Uterus (tissue), 4 donors: ENCODE measurements around the gene SRGN. TPM values are rescaled to one million over a fixed set of nuclear protein-coding genes. Genes with fewer than 3 reads are reported as not detected.

Source experiments
- DNase-seq, 2 donors: peaks; one replicate each; pipeline ENCODE4 v3.0.0-alpha.2; 2019 to 2020
- H3K27ac ChIP-seq, 2 donors: fragments of 200-600 bp; sonication (generic); 1 replicate in 1 of 2; 2 replicates in 1 of 2; pipeline ENCODE4 v1.5.1; 2016 to 2018
- H3K27me3 ChIP-seq, 2 donors: fragments of 200-600 bp; sonication (generic); one replicate each; pipeline ENCODE4 v1.5.1; 2018 to 2019; ENCODE audit warnings: control low read depth in 1 of 2
- H3K36me3 ChIP-seq, 2 donors: fragments of 200-600 bp; sonication (generic); one replicate each; pipeline ENCODE4 v1.5.1; 2019; ENCODE audit warnings: control low read depth in 1 of 2
- H3K4me1 ChIP-seq, 2 donors: fragments of 200-600 bp; sonication (generic); one replicate each; pipeline ENCODE4 v1.5.1; 2018 to 2019; ENCODE audit warnings: control low read depth in 1 of 2
- H3K4me3 ChIP-seq, 2 donors: fragments of 200-600 bp; sonication (generic); 1 replicate in 1 of 2; 2 replicates in 1 of 2; pipeline ENCODE4 v1.5.1; 2018 to 2019; ENCODE audit warnings: mild to moderate bottlenecking in 1 of 2
- H3K9me3 ChIP-seq, 2 donors: fragments of 200-600 bp; sonication (generic); one replicate each; pipeline ENCODE4 v1.5.1; 2019; ENCODE audit warnings: control low read depth in 1 of 2
- CTCF ChIP-seq, 4 experiments: fragments of 200-600 bp in 2 of 4; fragments of 450-650 bp in 2 of 4; sonication (generic) in 2 of 4; IDR thresholded peaks; one replicate each; pipeline ENCODE4 v1.5.1; 2016 to 2019; ENCODE audit warnings: antibody characterized with exemption in 4 of 4, mild to moderate bottlenecking in 2 of 4, moderate library complexity in 1 of 4
- POLR2A ChIP-seq, 2 donors: fragments of 450-650 bp; IDR thresholded peaks; one replicate each; pipeline ENCODE4 v1.6.1; 2016; ENCODE audit warnings: antibody characterized with exemption in 2 of 2, mild to moderate bottlenecking in 1 of 2, moderate library complexity in 1 of 2
- intact Hi-C: fragments of 100-400 bp; cut with DNase I; formaldehyde crosslinking; loops from one replicate; pipeline ENCODE4 v1.15.1; 2023; ENCODE audit warnings: low total_unique reads
- total RNA-seq, 4 donors: library from RNA; depleted of rRNA in 3 of 4; stranded (reverse); fragments of >200 nt in 3 of 4; gene quantifications; one replicate each; pipeline versions ENCODE4 v1.1.0 to v1.2.4, GENCODE V29; 2014 to 2023
- donor health status: DM: yes; HTN: yes; CAD: no.

Gene SRGN
- total RNA-seq, 4 donors from 2014 or later = 36.9 to 281 (median 120) TPM

DNA sequence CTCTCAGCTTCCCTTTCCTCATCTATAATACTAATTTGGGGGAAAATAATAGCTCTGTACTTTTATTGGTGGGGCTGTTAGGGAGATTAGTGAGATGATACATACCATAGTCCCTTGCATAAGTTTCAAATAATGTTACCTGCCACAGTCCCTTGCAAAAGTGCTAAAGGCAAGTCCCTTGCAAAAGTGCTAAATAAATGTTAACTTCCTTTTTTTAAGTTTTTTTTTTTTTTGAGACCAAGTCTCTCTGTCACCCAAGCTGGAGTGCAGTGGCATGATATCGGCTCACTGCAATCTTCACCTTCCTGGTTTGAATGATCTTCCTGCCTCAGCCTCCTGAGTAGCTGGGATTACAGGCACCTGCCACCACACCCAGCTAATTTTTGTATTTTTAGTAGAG lies 43.4 kb upstream of the SRGN start:
- intact Hi-C loops = no loop called here
- Histone ChIP-seq H3K9me3 (no peaks in the 10 kb centered on the region), H3K36me3 (no peaks in the 10 kb centered on the region), H3K4me3 (no peak overlapping the region), H3K4me1 (no peaks in the 10 kb centered on the region), H3K27me3 (no peaks in the 10 kb centered on the region), H3K27ac (no peak overlapping the region)
- no peak for TF ChIP-seq CTCF (IDR thresholded peaks at IDR 0.05)
- no peak for TF ChIP-seq POLR2A (IDR thresholded peaks at IDR 0.05)
- no peak for DNase-seq

DNA sequence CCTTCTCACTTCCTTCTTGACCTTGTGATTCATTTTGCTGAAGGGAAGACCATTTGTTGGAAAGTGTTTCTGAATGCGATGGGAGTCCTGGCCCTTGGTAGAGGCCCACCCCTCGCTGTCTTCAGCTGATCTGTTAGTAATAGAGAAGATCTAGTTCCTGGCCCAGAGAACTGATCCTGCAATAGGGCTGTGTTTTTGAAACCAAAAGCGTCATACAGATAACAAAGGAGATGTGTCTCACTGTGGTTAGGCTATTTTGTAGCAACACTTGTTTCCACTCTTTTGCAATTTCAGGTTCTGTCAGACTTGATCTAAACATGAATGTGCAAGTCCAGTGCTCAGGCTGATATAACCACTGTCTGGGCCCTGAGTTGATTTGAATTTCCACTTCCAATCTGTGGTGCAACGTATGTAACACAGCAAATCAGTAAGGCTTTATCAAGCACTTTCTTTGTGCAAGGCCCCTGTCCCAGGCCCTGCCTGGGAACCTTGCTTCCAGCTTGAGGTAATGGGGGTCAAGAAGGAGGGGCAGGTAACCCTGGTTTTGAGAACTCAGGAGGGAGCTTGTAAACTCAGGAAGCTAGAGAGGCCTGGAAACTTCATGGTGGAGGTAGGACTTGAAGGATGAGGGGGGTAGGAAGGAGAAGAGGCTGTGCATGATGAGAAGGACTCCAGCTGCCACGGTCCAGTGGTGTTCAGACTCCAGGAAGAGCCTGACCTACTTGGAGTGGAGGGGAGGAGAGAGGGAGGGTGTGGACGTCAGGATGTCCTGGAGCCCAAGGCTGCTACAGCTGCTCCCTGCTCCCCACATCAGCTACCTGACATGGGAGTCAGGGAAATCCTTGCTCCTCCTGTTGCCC lies 42.2 kb upstream of the SRGN start:
- DNase-seq = no peak
- Histone ChIP-seq H3K27ac (no peak overlapping the region), H3K9me3 (no peaks in the 10 kb centered on the region), H3K4me1 (no peaks in the 10 kb centered on the region), H3K27me3 (no peaks in the 10 kb centered on the region), H3K36me3 (no peaks in the 10 kb centered on the region), H3K4me3 (no peak overlapping the region)
- intact Hi-C loops = no loop called here
- TF ChIP-seq CTCF (IDR thresholded peaks at IDR 0.05) (no peak), POLR2A (IDR thresholded peaks at IDR 0.05) (no peak)

DNA sequence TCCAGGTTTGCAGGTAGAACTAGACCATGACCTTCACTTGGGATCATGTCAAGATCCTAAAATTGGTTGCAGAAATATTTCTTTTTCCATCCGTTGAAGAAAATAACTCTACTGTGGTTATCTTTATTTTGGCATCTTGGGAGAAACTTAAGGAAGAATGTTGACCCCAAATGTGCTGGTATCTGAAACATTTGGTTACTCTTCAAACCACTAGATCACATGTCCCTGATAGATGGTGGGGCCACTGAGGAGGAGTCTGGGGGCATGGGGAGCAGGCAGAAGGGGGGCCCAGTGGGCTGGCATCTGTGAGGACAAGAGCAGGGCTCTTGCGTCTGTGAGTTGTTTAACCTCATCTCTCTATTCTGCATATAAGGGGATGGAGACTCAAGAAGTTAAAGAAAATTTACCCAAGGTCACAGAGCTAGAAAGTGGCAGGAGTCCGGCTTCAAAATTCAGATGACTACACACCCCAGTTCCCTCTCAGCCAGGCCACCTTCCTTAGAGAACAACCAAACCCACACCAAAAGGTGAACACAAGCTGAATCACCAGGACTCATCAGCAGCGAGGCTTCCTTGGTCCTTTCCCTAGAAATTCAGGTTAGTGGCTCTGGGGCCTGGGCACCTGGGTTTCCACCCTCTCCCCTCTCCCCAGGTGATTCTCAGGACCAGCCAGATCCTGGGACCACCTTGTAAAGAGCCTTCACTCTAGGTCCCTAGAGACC lies 40.6 kb upstream of the SRGN start:
- TF ChIP-seq POLR2A (IDR thresholded peaks at IDR 0.05) (no peak), CTCF (IDR thresholded peaks at IDR 0.05) (no peak)
- no peak for DNase-seq

GRCh38 chr10:69048103-69048502 lies 39.8 kb upstream of the SRGN start:
- Histone ChIP-seq H3K9me3 (no peaks in the 10 kb centered on the region), H3K36me3 (no peaks in the 10 kb centered on the region), H3K4me1 (no peaks in the 10 kb centered on the region), H3K27ac (no peak overlapping the region), H3K27me3 (no peaks in the 10 kb centered on the region), H3K4me3 (no peak overlapping the region)
- TF ChIP-seq CTCF (IDR thresholded peaks at IDR 0.05) (no peak), POLR2A (IDR thresholded peaks at IDR 0.05) (no peak)
- no peak for DNase-seq
- intact Hi-C loops = no loop called here

More for the DNA sequence above, 40.6 kb upstream of the SRGN start:
- Histone ChIP-seq H3K27ac (no peak overlapping the region), H3K9me3 (no peaks in the 10 kb centered on the region), H3K4me1 (no peaks in the 10 kb centered on the region), H3K4me3 (no peak overlapping the region), H3K27me3 (no peaks in the 10 kb centered on the region), H3K36me3 (no peaks in the 10 kb centered on the region)
- intact Hi-C loops = no loop called here

DNA sequence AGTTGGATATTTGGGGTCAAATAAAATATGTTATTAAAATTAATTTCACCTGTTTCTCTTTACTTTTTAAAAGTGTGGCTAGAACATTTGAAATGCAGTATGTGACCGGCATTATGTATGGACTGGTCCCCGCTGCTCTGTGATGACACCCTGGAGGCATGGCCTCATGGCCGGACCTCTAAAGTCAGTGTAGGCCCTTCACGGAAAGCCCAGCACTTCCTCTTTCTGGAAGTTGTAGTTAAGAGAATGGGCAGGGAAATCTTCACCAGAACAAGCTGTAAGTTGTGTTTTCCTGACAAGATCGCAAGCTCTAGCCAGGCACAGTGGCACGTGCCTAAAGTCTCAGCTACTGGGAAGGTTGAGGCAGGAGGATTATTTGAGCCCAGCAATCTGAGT lies 38.3 kb upstream of the SRGN start:
- intact Hi-C loops = no loop called here
- Histone ChIP-seq H3K36me3 (no peaks in the 10 kb centered on the region), H3K9me3 (no peaks in the 10 kb centered on the region), H3K4me1 (no peaks in the 10 kb centered on the region), H3K4me3 (no peak overlapping the region), H3K27ac (no peak overlapping the region), H3K27me3 (no peaks in the 10 kb centered on the region)
- no peak for DNase-seq
- no peak for TF ChIP-seq CTCF (IDR thresholded peaks at IDR 0.05)
- TF ChIP-seq POLR2A (IDR thresholded peaks at IDR 0.05) = no peak
